Hepatocyte (in vitro differentiated cells): ENCODE data around the gene OTOG.

ENCODE experiments used
- CTCF ChIP-seq: fragments of 200-600 bp; sonication (generic); IDR thresholded peaks from 2 replicates; pipeline ENCODE4 v1.5.1; 2016; ENCODE audit warnings: antibody characterized with exemption, mild to moderate bottlenecking; ENCODE audit not compliant: poor library complexity
- EZH2 ChIP-seq: fragments of 200-600 bp; sonication (generic); IDR thresholded peaks from 2 replicates; pipeline ENCODE4 v1.6.1; 2016; ENCODE audit warnings: antibody characterized with exemption, mild to moderate bottlenecking, borderline replicate concordance

GRCh38 chr11:17645190-17645970, 98.3 kb downstream of the OTOG start:
- TF ChIP-seq CTCF, result no peak
- TF ChIP-seq EZH2, result no peak
